HG03045 (cell line): ENCODE results near the gene FMN2.

Experiments used
- ATAC-seq: cut with Tn5 transposase; IDR thresholded peaks from one replicate; pipeline ENCODE4 v1.9.1; 2021; ENCODE audit warnings: mild to moderate bottlenecking, moderate library complexity; ENCODE audit not compliant: unreplicated experiment

The FMN2 gene

GRCh38 chr1:240515505-240515904, 423.8 kb downstream of the FMN2 start:
- ATAC-seq = no peak

- no peak for ATAC-seq
Measured at GRCh38 chr1:240516069-240516468, 424.4 kb downstream of the FMN2 start.

- ATAC-seq = no peak
Measured at GRCh38 chr1:240517891-240518290, 426.2 kb downstream of the FMN2 start.

GRCh38 chr1:240522122-240522822, 430.6 kb downstream of the FMN2 start:
- no peak for ATAC-seq

GRCh38 chr1:240524356-240525069, 432.8 kb downstream of the FMN2 start:
- no peak for ATAC-seq
